IPS-15b (cell line): ENCODE results near the gene NAPEPLD.
"Not testable (repeated sequence)": the region's sequence is repeated elsewhere in the genome, so short reads cannot be mapped to it uniquely, and the experiment has no call there.

ENCODE experiments used
- H3K27me3 ChIP-seq: one replicate; pipeline ENCODE4 v1.6.1; 2013; ENCODE audit warnings: low read length; ENCODE audit not compliant: control insufficient read depth, insufficient read depth
- H3K36me3 ChIP-seq: one replicate; pipeline ENCODE4 v1.6.1; 2013; ENCODE audit warnings: low read length; ENCODE audit not compliant: control insufficient read depth, insufficient read depth
- H3K4me1 ChIP-seq: one replicate; pipeline ENCODE4 v1.6.1; 2013; ENCODE audit warnings: mild to moderate bottlenecking, low read length; ENCODE audit not compliant: control insufficient read depth, insufficient read depth
- H3K4me3 ChIP-seq: one replicate; pipeline ENCODE4 v1.5.1; 2013; ENCODE audit warnings: low read depth, low read length
- H3K9ac ChIP-seq: one replicate; pipeline ENCODE4 v1.6.1; 2013; ENCODE audit warnings: low read depth, mild to moderate bottlenecking, low read length
- H3K9me3 ChIP-seq: one replicate; pipeline ENCODE4 v1.6.1; 2013; ENCODE audit warnings: mild to moderate bottlenecking, low read length; ENCODE audit not compliant: control insufficient read depth, insufficient read depth

NAPEPLD gene

GRCh38 chr7:103074519-103075336 is 74.2 kb downstream of the NAPEPLD start, which contains the start of the genes ARMC10 and FBXL13:
TSS of gene ARMC10 (plus strand) at chr7:103075140. CDS start at chr7:103075273, 133 bp downstream.
TSS of gene FBXL13 (minus strand) at chr7:103074796.
- H3K9me3 ChIP-seq, result no peaks in the 10 kb centered on the region
- no peaks in the 10 kb centered on the region for H3K36me3 ChIP-seq
- no peaks in the 10 kb centered on the region for H3K27me3 ChIP-seq
- peak within 1 kb of the TSS; percentile 98 for H3K4me3 ChIP-seq
- H3K4me1 ChIP-seq, result no peaks in the 10 kb centered on the region
- H3K9ac ChIP-seq, result peak within 1 kb of the TSS; percentile 62

- H3K4me3 ChIP-seq, result peak overlapping the region; percentile 98
- H3K9ac ChIP-seq, result no peak overlapping the region
- no peaks in the 10 kb centered on the region for H3K4me1 ChIP-seq
- H3K9me3 ChIP-seq, result no peaks in the 10 kb centered on the region
- H3K27me3 ChIP-seq, result no peaks in the 10 kb centered on the region
- H3K36me3 ChIP-seq, result no peaks in the 10 kb centered on the region
These were observed 74.8 kb downstream of the NAPEPLD start for GRCh38 chr7:103073989-103074518.

GRCh38 chr7:103071000-103071399 is 77.9 kb downstream of the NAPEPLD start:
- no peak overlapping the region for H3K9ac ChIP-seq
- no peaks in the 10 kb centered on the region for H3K9me3 ChIP-seq
- H3K36me3 ChIP-seq, result no peaks in the 10 kb centered on the region
- H3K4me3 ChIP-seq, result no peak overlapping the region
- H3K4me1 ChIP-seq, result no peaks in the 10 kb centered on the region
- no peaks in the 10 kb centered on the region for H3K27me3 ChIP-seq

- no peaks in the 10 kb centered on the region for H3K4me1 ChIP-seq
- no peak overlapping the region for H3K9ac ChIP-seq
- H3K27me3 ChIP-seq, result no peaks in the 10 kb centered on the region
- H3K9me3 ChIP-seq, result no peaks in the 10 kb centered on the region
- H3K4me3 ChIP-seq, result no peak overlapping the region
- no peaks in the 10 kb centered on the region for H3K36me3 ChIP-seq
These were observed 80.2 kb downstream of the NAPEPLD start for GRCh38 chr7:103068414-103069403.

GRCh38 chr7:103065667-103066066 is 83.2 kb downstream of the NAPEPLD start:
- no peak overlapping the region for H3K4me3 ChIP-seq
- H3K36me3 ChIP-seq, result no peaks in the 10 kb centered on the region
- H3K9ac ChIP-seq, result no peak overlapping the region
- H3K27me3 ChIP-seq, result no peaks in the 10 kb centered on the region
- no peaks in the 10 kb centered on the region for H3K9me3 ChIP-seq
- H3K4me1 ChIP-seq, result no peaks in the 10 kb centered on the region

- no peak overlapping the region for H3K4me3 ChIP-seq
- no peaks in the 10 kb centered on the region for H3K36me3 ChIP-seq
- no peaks in the 10 kb centered on the region for H3K27me3 ChIP-seq
- no peaks in the 10 kb centered on the region for H3K9me3 ChIP-seq
- H3K4me1 ChIP-seq, result no peaks in the 10 kb centered on the region
- H3K9ac ChIP-seq, result no peak overlapping the region
These were observed 85.0 kb downstream of the NAPEPLD start for GRCh38 chr7:103063895-103064294.

GRCh38 chr7:103059471-103059870 is 89.4 kb downstream of the NAPEPLD start:
- no peaks in the 10 kb centered on the region for H3K27me3 ChIP-seq
- no peak overlapping the region for H3K9ac ChIP-seq
- H3K36me3 ChIP-seq, result no peaks in the 10 kb centered on the region
- H3K4me1 ChIP-seq, result no peaks in the 10 kb centered on the region
- H3K4me3 ChIP-seq, result no peak overlapping the region
- H3K9me3 ChIP-seq, result no peaks in the 10 kb centered on the region

GRCh38 chr7:103058122-103058521 is 90.8 kb downstream of the NAPEPLD start:
- no peaks in the 10 kb centered on the region for H3K9me3 ChIP-seq
- no peaks in the 10 kb centered on the region for H3K27me3 ChIP-seq
- no peaks in the 10 kb centered on the region for H3K4me1 ChIP-seq
- H3K9ac ChIP-seq, result no peak overlapping the region
- H3K4me3 ChIP-seq, result no peak overlapping the region
- no peaks in the 10 kb centered on the region for H3K36me3 ChIP-seq

- not testable (repeated sequence) for H3K9ac ChIP-seq, H3K9me3 ChIP-seq, H3K4me1 ChIP-seq, H3K4me3 ChIP-seq, H3K27me3 ChIP-seq, H3K36me3 ChIP-seq
These were observed 92.9 kb downstream of the NAPEPLD start for GRCh38 chr7:103056006-103056405.

GRCh38 chr7:103051519-103051918 is 97.4 kb downstream of the NAPEPLD start:
- Histone ChIP-seq H3K4me1 (no peaks in the 10 kb centered on the region), H3K36me3 (no peaks in the 10 kb centered on the region), H3K9me3 (no peaks in the 10 kb centered on the region), H3K4me3 (no peak overlapping the region), H3K27me3 (no peaks in the 10 kb centered on the region), H3K9ac (no peak overlapping the region)
